WI38 (cell line): ENCODE data around the gene GMCL2.

ENCODE experiments used
- H3K4me3 ChIP-seq: 2 replicates; pipeline ENCODE4 v1.5.1; 2011; ENCODE audit warnings: low read depth, mild to moderate bottlenecking, control low read depth, low read length
- TF ChIP-seq, protein P1 (sequence below): IDR thresholded peaks from 2 replicates; pipeline ENCODE4 v1.5.1; 2012; ENCODE audit warnings: low read depth, mild to moderate bottlenecking, control low read depth, low read length

The GMCL2 gene

GRCh38 chr5:178192787-178193186, 5.6 kb upstream of the GMCL2 start:
- no peak overlapping the region for H3K4me3 ChIP-seq
- TF ChIP-seq, protein P1, sequence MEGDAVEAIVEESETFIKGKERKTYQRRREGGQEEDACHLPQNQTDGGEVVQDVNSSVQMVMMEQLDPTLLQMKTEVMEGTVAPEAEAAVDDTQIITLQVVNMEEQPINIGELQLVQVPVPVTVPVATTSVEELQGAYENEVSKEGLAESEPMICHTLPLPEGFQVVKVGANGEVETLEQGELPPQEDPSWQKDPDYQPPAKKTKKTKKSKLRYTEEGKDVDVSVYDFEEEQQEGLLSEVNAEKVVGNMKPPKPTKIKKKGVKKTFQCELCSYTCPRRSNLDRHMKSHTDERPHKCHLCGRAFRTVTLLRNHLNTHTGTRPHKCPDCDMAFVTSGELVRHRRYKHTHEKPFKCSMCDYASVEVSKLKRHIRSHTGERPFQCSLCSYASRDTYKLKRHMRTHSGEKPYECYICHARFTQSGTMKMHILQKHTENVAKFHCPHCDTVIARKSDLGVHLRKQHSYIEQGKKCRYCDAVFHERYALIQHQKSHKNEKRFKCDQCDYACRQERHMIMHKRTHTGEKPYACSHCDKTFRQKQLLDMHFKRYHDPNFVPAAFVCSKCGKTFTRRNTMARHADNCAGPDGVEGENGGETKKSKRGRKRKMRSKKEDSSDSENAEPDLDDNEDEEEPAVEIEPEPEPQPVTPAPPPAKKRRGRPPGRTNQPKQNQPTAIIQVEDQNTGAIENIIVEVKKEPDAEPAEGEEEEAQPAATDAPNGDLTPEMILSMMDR = no peak

GRCh38 chr5:178192244-178192643, 5.1 kb upstream of the GMCL2 start:
- TF ChIP-seq, protein P1 = no peak
- H3K4me3 ChIP-seq = no peak overlapping the region

GRCh38 chr5:178191661-178192060, 4.5 kb upstream of the GMCL2 start:
- H3K4me3 ChIP-seq = no peak overlapping the region
- TF ChIP-seq, protein P1 = no peak

DNA sequence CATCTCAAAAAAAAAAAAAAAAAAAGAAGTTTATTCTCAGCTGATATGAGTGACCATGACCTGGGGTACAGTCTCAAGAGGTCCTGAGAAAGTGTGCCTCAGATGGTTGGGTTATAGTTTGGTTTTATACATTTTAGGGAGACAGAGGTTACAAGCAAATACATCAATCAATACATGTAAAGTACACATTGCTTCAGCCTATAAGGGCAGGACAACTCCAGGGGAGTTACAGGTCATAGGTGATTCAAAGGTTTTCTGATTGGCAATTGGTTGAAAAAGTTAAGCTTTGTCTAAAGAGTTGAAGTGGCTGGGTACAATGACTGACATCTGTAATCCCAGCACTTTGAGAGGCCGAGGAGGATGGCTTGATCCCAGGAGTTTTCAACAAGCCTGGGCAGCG, 2.3 kb upstream of the GMCL2 start:
- H3K4me3 ChIP-seq = no peak overlapping the region
- TF ChIP-seq, protein P1 = no peak

DNA sequence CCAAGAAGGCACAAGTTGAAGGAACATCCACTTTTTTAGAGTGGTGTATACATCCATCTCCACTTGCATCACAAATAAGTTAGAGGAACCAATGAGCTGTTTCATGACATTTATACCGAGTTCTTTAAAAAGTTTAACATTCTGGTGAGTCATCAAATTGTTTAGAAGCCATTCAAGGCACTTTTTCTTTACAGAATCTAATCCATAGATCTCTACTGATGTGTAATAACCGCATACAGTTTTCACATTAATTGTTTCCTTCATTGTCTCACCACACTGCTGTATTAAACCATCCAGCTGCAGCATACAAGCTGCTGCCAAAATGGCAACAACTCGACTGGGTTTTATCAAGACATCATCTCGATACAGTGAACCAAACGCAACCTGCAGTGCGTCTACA, 744 bp downstream of the GMCL2 start:
- no peak overlapping the region for H3K4me3 ChIP-seq
- TF ChIP-seq, protein P1 = no peak

DNA sequence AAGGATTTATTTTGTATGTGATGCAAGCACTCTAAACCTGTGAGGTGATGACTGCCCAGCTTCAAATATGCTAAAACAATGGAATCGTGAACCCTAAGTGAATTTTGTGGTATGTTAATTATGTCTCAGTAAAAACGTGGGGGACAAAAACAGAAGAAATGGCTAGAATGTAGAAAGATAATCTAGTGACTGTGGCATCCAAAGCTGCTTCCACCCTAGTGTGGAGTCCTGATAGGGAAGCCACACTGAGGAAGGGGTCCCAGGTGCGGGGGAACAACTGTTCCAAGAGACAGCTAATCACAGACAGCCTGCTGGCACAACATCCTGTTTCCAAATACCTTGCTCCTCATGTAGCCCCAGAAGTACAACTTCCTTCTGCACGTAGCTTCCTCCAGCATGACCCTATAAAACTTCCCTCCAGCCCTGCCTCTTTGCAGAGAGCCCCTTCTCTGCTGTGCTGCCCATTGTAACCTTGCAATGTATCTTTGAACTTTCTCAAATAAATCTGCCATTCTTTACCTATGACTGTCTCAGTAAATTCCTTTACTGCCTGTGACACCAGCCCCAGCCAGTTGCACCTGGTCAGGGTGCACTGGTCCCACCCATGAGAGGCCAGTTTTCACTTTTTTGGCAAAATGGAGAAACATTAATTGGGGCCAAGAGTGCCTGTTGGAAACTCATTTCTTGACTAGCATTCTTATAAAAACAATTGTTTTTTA, 4.9 kb downstream of the GMCL2 start:
- no peak overlapping the region for H3K4me3 ChIP-seq

More for the DNA sequence above, 4.9 kb downstream of the GMCL2 start:
- TF ChIP-seq, protein P1 = no peak
